GM19452 (cell line): Measurements from ENCODE around the gene MAGOHB.
"Not testable (repeated sequence)": the region's sequence is repeated elsewhere in the genome, so short reads cannot be mapped to it uniquely, and the experiment has no call there.

Source experiments
- ATAC-seq: cut with Tn5 transposase; IDR thresholded peaks from one replicate; pipeline ENCODE4 v1.9.1; 2021; ENCODE audit not compliant: unreplicated experiment

Gene MAGOHB

DNA sequence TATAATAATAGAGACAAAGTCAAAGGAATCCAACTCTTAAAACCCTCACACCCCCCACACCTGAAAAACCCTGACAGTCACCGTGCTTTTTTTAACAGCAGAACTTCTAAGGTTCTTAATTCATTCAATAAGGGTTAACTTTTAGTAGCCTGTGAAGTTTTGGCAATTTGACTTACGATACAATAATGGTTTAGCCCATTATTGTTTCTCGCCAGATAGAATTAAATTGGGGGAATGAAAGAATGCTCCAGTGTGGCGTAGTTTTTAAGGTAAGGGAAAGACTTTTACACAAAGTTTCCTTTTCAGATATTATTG, 604 bp upstream of the MAGOHB start:
- no peak for ATAC-seq

DNA sequence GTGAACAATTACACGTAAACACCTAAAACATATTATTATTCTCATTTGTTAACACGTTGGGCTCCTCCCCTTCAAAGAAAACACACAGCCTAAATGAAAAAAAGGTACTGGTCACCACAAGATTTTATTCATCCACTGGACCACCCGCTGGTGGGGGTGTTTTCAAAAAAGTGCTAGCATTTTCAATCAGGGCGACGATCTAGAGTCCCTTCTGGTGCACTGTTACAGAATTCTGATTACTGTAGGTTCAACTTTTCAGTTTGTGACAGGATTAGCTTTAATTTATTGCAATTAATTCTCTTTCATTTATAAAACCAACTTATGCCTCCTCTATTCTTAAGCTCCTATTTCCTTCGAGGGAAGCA, 443 bp downstream of the MAGOHB start:
- no peak for ATAC-seq

DNA sequence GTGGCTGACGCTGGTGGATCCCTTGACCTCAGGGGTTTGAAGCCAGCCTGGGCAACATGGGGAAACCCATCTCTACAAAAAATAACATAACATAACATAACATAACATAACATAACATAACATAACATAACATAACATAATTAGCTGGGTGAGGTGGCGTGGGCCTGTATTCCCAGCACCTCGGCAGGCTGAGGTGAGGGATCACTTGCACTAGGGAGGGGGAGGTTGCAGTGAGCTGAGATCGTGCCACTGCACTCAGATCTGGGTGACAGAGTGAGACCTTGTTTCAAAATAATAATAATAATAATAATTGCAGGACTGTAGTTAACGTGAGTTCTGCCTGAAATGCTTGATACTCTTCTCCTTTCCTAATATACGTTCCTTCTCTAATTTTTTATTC, 1.3 kb downstream of the MAGOHB start:
- no peak for ATAC-seq

DNA sequence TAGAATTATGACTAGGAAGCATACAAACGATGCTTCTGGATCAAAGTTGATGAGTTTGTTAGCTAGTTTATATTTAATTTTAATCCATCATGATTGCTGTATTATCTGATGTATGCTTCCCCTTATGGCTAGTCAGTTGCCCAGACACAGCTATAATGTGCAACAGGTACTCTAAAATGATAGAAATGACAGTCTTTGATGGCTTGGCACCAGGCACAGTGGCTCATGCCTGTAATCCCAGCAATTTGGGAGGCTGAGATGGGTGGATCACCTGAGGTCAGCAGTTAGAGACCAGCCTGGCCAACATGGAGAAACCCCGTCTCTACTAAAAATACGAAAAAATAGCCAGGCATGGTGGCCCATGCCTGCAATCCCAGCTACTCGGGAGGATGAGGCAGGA, 2.2 kb downstream of the MAGOHB start:
- ATAC-seq = not testable (repeated sequence)

DNA sequence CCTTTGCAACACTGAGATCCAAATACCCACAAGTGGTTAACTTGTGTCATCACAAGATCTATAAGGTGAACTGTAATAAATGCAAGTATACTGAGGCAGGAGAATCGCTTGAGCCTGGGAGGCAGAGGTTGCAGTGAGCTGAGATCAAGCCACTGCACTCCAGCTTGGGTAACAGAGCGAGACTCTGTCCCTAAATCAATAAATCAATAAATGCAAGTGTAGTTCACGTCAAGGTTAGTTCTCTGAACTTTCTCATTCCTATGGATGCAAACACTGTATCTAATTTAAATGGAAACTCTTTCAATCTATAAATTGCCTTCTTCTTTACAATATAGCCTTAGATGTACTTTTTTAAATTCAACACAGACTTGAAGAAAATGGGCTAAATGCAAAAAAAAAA, 3.2 kb downstream of the MAGOHB start:
- no peak for ATAC-seq

DNA sequence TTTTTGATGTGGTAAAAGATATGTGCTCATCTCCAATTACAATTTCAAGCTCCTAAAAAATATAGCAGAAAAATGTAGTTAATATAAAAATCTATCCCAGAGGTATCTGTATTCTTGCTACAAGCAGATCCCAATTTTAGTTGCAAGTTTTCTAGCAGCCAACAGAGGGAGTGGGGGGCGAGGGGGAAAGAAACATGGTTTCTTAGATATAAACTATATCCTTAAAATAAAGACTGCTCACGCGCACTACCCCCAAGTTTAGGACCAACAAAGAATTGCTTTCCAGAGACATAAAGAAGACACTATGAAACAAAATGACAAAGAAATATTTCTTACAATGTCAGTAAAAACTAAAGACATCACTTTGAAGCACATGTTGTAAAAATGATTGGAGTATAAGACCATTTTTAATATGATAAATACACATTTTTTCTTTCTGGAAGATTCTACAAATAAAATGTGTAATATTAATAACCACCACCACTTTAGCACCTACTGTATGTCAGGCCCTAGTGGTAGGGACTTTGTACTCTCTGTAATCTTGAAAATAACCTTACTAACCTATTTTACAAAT, 5.4 kb downstream of the MAGOHB start:
- no peak for ATAC-seq

DNA sequence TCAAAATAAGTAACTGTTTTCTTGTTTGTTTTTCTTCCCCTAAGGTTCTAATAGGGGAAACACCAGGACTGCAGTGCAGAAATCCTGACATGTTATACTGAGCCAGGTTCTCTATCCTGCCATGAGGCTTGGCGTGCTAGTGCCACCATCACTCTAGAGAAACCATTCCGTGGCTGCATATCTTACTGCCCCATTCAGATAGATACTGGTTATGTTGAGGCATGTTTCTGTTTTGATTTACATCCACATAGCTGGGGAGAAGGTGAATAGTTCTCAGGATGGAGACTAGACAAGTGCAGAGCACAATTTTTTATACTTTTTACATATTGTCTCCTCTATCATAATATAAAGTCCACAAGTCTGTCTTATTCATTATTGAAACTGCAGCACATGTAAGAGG, 11.5 kb downstream of the MAGOHB start:
- ATAC-seq = no peak

DNA sequence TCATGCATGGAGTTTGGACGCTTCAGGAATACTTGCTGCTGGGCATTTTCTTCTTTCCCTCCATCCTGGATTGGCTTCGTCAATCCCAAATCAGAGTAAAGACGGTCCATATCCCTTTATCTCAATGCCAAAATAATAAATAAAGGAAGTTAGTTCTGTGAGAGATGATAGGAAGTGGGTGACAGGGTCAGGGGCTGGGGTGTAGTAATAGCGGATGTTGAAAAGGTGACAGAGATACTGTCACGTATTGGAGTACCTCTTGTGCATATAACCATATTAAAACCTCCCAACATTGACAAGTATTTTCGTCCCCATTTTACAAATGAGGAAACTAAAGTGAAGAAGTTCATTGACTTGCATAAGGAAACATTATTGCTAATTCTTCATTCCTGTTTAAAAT, 12.4 kb downstream of the MAGOHB start:
- ATAC-seq = no peak

DNA sequence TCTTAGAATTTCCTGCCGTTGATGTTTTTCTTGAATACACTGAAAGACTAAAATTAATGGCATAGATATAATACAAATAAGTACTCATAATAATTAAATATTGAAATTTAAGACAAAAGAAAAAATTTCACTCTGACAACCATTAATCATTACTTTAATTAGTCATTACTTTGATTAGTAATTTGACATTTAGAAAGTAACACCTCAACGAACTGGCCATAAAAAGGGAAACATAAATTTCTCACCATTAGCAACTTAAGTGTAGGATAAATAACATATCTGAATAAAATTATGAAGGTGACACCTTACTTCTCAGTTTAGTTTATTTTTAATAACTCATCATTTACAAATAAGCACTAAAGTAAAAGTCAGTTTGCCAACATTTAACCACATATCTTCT, 17.5 kb downstream of the MAGOHB start:
- ATAC-seq = no peak

DNA sequence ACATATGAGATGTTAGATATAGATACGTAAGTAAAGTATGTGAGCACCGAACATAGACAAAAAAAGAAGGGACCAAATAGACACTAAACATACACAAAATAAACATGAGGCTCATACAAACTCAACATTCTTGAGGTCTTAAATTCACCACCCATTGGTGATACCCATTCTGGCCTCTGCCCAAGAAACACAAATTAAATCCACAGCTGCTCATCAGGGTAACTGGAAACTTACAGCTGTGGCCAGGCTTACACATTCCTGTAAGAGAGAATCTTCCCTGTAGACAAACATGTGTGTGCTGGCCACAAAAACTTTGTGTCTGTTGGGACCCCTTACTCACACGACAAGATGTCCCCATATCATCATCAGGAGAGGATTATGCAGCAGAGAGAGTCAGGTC, 22.4 kb downstream of the MAGOHB start:
- no peak for ATAC-seq

DNA sequence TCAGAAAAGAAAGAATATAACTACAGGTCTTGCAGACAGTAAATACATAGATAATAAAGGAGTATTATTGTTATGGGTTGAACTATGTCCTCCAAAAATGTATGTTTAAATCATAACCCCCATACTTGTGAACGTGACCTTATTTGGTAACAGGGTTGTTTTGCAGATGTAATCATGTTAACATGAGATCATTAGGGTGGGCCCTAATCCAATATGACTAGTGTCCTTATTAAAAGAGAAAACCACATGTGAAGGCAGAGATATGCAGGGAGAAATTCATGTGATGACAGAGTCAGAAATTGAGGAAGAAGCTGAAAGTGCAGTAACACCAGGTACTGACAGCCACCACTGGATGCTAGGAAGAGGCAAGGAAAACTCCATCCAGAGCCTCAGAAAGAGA, 29.0 kb downstream of the MAGOHB start:
- no peak for ATAC-seq

DNA sequence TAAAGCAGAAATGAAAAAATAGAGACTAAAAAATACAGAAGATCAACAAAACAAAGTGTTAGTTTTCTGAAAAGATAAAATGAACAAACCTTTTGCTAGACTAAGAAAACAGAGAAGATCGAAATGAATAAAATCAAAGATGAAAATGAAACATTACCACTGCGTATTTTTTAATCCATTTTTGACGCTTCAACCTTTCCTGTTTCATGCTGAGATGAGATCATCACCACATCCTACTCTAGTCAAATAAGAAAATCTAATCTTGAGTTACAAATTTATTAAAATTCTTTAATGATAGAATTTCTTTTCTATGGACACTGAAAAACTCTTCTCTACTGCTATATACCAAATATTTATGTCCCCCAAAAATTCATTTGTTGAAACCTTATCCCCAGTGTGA, 30.7 kb downstream of the MAGOHB start:
- ATAC-seq = no peak

DNA sequence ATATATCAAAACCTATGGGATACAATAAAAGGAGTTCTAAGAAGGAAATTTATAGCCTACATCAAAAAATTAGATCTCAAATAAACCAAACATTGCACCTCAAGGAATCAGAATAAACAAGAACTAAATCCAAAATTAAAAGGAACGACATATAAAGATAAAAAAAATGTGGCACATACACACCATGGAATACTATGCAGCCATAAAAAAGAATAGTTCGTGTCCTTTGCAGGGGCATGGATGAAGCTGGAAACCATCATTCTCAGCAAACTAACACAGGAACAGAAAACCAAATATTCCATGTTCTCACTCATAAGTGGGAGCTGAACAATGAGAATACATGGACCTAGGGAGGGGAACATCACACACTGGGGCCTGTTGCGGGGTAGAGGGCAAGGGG, 31.3 kb downstream of the MAGOHB start:
- not testable (repeated sequence) for ATAC-seq

DNA sequence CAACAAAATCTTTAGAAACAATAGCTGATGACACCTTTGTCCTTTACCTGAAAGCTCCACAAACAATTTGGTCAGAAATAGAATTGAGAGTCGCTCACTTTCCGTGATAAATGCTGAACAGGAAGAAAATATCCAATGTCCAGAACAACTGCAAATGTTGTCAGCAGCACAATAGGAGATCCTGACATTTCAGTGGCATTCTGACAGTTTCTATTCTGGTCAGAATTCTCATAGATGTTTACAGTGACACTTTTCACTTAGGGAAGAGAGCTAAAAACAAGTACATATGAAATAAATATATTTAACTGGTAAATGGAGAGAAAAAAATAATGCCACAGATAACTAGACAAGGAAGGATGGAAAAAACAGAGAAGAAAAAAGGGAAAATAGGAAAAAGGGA, 39.1 kb downstream of the MAGOHB start:
- no peak for ATAC-seq

DNA sequence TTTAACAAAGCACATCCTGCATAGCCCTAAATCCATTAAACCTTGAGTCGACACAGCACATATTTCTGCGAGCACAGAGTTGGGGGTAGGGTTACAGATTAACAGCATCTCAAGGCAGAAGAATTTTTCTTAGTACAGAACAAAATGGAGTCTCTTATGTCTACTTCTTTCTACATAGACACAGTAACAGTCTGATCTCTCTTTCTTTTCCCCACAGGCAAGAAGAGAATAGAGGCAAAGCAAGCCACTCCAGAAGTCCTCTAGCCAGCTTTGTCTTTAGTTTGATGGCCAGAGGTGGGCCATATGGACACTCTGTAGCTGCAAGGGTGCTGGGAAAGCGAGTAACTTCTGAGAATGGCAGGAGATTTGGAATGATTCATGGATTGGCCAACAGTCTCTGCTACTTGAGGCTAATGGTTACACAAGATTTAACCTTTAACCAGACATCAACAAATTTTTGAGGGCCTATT, 41.4 kb downstream of the MAGOHB start:
- ATAC-seq = not testable (repeated sequence)

DNA sequence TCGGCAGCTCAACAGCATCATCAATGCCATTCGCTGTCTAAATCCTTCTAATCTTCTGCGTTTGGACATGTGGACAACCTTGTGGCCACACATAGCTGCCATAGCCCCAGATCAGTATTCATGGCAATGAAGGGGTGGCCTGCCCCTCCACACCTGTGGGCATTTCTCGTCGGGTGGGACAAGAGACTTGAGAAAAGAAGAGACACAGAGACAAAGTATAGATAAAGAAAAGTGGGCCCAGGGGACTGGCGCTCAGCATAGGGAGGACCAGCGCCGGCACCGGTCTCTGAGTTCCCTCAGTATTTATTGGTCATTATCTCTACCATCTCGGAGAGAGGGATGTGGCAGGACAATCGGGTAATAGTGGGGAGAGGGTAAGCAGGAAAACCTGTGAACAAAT, 42.3 kb downstream of the MAGOHB start:
- no peak for ATAC-seq

DNA sequence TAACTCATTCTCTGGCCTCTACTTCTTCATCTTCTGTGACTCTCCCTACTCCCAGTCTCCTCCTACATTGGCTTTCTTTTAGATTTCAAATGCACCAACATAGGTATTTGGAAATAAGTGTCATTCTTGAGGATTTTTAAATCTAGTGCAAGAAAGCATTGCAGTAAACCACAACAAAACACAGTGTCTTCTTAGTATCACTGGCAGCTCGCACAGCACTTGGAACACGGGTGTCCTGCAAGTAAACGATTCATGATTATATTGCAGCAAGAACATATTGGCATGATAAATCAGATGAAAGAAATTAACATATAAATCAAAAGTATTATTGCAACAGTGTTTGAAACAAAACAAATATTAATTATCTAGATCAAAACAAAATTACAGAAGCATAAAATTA, 45.6 kb downstream of the MAGOHB start:
- no peak for ATAC-seq

DNA sequence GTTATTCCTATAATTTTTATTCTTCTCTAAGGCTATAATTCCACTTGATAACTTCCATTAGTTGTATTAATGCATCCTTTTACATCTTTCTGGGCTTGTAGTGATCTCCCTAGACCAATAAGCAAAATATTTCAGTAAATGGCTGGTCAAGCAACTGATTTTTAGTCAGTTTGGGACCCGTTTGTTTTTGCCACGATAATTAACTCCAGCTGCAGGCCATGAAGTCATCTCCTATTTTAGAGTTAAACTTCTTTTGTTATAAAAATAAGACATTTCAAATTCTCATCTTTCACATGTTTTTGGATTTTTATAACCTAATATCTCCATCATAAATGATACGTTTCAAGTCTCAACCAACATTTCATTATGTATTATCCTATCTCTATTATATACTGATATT, 49.4 kb downstream of the MAGOHB start:
- ATAC-seq = no peak

DNA sequence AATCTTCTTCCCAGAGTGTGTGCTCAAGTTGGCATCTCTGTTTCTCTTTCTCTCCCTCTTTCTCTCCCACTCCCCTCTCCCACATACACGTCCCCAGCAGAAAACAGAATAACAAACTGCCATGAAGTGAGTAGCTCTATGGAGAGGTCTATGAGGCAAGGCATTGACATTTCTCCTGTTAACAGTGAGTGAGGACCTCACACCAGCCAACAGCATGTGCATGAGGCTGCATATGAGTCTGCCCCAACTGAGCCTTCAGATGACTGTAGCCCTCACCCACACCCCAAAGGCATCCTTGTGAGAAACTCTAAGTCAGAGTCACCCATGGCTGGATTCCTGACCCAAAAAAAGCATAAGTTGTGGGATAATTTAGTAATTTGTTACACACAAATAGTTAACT, 50.4 kb downstream of the MAGOHB start:
- no peak for ATAC-seq

DNA sequence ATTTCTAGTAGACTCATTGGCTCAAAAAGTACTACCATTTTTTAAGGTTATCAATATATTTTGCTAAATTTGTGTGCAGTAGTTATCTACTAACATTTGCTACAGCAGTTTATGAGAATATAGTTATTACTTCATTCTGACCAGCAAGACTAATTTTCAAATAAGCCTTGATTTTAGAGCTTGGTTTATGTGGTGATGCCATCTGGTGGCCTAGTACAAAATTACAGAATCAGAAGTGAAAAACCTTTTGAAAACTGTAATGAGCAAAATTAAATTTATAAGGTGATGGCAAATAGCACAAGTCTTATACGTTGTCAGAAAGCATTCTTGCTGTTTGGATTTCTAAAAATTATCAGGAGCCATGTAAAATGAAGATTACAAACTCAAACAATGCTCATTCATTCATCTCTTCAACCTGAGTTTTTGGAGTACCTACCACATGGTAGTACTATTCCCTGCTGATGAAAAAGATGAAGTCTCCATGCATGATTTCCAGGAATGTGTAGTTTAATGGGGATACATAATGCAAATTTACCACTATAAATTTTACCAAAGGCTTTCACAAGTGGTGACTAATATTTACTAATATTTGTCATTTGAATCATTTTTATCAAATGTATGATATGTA, 51.0 kb downstream of the MAGOHB start:
- ATAC-seq = no peak

DNA sequence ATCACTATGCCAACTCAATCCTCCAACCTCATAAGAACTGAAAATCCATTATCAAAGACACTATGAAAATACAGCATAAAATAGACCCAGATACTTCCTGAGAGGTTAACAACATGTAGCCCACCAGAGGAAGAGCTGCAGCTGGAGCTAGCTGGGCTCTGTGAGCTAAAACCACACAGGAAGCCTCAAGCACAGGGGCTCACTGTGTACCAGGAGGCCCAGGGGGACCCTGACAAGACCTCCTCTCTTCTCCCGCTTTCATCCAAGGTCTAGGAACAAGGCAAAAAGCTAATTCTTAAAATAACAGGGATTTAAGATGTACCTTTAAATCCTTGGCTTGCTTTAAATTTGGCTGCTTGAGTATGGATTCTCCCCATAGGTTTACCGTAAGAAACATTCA, 54.2 kb downstream of the MAGOHB start:
- ATAC-seq = no peak

DNA sequence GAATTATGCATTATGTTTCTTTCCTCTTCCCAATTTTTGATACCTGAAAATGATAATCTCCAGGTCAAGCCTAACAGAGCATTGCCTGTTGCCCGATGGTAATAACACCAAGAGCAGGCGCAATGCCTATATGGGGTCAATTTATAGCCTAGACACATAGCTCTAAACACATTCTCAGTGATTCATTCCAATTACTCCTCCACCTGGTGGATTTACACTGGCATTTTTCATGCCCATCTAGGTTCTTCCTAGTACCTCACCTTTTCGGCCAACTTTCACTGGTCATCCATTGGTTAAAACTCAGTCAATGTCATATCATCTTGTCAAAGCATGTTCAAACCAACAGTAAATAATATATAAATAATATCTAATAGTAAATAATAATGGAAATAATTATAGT, 54.6 kb downstream of the MAGOHB start:
- ATAC-seq = no peak

DNA sequence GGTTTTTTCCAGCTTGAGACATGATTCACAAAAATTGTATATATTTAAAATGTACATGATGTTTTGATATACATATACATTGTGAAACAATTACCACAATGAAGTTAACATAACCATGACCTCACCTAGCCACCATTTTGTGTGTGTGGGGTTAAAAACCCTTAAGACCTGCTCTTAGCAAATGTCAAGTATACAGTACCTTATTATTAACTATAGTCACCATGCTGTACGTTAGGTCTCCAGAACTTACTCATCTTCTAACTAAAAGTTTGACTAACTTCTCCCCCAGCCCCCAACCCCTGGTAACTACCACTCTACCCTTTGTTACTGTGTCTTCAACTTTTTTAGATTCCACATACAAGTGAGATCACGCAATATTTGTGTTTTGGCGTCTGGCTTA, 55.1 kb downstream of the MAGOHB start:
- no peak for ATAC-seq
